GM19239 (cell line): ENCODE results near the gene BRD3OS.
"Not testable (repeated sequence)": the region's sequence is repeated elsewhere in the genome, so short reads cannot be mapped to it uniquely, and the experiment has no call there.

ENCODE experiments used
- DNase-seq: peaks from one replicate; pipeline ENCODE4 v3.0.0; 2011; ENCODE audit warnings: low spot score; ENCODE audit not compliant: insufficient read length
- FAIRE-seq: peaks from 2 replicates; lab custom pipeline; 2011; peaks lifted over from hg19 to GRCh38; lab: Jason Lieb, UNC

The BRD3OS gene

DNA sequence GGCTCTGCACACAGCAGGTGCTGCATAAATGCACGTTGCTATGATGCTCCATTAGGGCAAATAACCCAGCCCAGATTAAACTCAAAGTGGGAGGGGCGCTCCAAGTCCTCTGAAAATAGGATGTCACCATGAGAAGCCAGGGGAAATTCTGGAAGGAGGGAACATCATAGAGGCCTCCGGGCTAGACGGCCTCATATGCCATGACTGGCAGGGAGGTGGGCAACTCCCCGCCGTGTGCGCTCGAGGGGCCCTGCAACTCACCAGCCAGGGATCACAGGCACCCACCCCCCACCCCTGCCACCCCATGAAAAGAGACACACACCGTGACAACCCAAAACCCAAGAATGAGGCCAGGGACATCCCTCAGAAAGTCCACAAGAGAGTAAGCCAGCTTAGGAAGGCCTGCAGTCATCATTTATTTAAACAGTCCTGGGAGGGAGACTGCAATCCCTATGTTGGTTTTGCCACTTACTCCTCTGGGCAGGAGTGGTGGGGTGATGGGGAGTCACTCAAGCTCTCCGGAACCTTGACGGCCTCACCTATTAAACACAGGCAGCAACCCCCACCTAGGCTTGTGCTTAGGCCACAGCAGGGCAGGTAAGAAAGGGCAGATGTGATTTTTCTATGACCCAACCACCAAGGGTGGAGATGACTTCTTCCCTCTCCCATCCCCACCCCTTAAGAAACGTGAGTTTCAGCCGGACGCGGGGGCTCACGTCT, 37.2 kb upstream of the BRD3OS start:
- FAIRE-seq: no peak
- no peak for DNase-seq

- not testable (repeated sequence) for FAIRE-seq, DNase-seq
These were observed 36.5 kb upstream of the BRD3OS start for GRCh38 chr9:133988771-133989170.

GRCh38 chr9:133989625-133990365, 35.5 kb upstream of the BRD3OS start:
- FAIRE-seq: no peak

DNA sequence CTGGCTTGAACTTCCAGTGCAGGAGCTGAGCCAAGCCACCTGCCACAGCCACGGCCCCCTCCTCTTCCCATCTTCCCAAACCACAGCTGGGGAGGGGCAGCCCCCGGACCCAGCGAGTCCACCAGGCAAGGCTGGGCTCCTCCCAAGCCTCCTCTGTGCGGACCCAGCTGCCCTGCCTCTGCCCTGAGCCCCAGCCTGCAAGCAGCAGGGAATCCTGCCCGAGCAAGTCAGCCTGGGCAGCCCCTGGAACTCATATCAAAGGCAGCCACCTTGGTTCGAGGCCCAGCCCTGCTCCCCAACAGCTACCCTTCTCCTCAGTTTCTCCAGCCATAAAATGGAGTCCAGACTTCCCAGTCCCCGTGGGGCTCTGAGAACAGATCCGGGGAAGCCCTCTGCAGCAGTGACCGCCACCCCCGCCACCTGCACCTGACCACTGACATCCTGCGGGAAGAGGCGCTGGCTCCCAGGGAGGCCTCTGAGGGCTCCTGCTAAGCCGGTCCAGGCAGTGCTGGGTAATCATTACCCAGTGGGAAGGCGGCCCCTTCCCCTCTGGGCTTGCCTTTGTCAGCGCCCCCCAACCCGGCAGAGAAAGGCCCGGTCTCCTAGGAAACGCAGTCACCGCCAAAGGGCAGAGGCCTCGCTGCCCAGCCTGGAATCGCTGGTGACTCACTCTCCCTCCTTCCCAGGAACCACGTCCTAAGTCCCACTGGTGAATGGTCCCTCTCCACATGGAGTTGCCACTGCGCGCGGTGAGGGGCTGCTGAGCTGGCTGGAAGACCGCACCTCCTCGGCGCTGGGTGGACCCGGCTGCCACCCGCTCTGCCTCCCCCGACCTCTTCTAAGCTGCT, 34.7 kb upstream of the BRD3OS start:
- no peak for FAIRE-seq

More at GRCh38 chr9:133989625-133990365, 35.5 kb upstream of the BRD3OS start:
- DNase-seq: no peak

GRCh38 chr9:133991214-133991921, 33.9 kb upstream of the BRD3OS start:
- DNase-seq (no peak), FAIRE-seq (no peak)

More for the DNA sequence above, 34.7 kb upstream of the BRD3OS start:
- no peak for DNase-seq

DNA sequence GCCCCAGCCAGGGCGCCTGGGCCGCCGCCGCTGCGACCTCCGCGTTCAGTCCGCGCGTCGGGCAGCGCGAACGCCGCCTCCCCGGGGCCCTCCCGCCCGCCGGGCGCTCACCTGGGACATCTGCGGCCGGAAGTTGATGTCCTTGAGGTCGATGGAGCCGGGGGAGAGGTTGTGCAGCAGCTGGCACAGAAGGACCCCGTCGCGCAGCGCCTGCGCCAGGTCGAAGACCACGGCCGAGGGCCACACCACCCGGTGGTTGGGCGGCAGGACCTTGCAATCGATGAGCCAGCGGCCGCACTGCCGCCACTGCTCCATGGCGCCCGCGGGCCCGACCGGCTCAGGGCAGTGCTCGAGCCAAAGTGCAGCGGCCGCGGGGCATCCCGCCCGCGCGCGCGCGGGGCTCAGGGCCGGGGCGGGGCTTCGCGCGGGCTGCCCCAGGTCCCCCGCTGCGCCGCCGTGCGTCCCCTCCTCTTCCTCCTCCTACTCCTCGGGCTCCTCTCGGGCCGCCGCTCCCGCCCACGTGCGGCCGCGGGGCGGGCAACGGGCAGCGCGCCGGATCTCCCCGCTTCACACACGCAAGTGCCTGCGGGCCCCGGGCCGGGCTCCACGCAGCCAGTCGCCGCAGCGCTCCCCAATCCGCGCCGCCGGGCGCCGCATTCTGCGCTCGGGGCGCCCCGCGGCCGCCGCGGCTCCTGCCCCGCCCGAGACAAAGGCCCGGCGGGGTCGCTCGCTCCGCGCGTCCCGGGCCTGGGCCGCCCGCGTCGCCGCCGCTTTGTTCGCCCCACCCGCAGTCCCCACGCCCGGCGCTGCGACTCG, 33.1 kb upstream of the BRD3OS start, which contains the start of gene VAV2:
VAV2 (minus strand) TSS at position 361 of the 816 bp plus-strand sequence; CDS start at position 315, 46 bp downstream.
- FAIRE-seq: peak; percentile 71
- DNase-seq: peak; percentile 83

DNA sequence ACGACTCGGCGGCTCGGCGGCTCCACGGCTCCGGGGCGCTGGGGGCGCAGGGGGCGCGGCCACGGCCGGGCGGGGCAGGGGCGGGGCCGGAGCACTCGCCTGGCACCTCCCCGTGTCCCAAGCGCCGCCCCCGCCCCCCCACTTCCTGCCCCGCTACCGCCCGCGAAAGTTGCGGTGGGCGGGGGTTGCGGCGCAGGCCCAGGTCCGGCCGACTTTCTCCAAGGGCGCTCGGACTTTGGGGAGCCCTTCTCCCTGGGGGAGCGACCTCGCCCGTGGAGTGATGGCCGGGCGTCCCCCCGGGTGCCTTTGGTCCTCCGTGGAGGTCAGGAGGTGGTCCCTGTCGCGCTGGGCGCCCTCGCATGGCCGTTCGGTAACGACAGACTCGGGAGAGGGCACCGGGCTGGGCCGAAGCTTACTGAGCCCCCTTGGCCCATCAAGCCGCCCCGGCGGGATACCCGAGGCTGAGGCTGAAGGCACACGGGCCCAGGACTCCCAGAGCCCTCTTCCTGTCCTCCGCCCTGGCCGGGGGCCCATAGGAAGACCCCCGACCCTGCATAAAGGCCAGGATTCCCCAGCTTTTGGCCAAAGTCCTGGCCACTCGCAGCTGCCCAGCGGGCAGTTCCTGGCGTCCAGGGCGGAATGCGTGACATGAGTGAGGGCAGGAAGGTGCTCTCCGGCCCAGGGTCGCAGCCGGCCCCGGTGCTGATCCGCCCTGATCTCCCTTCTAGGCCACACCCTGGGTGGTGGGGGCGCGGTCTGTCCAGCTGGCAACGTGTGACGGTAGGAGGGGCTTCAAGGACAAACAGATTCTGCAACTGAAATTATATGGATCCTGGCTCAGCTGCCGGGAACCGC, 32.3 kb upstream of the BRD3OS start:
- FAIRE-seq: peak; percentile 70
- DNase-seq: peak; percentile 74

- FAIRE-seq (no peak), DNase-seq (no peak)
These were observed 31.5 kb upstream of the BRD3OS start for GRCh38 chr9:133993635-133994253.

DNA sequence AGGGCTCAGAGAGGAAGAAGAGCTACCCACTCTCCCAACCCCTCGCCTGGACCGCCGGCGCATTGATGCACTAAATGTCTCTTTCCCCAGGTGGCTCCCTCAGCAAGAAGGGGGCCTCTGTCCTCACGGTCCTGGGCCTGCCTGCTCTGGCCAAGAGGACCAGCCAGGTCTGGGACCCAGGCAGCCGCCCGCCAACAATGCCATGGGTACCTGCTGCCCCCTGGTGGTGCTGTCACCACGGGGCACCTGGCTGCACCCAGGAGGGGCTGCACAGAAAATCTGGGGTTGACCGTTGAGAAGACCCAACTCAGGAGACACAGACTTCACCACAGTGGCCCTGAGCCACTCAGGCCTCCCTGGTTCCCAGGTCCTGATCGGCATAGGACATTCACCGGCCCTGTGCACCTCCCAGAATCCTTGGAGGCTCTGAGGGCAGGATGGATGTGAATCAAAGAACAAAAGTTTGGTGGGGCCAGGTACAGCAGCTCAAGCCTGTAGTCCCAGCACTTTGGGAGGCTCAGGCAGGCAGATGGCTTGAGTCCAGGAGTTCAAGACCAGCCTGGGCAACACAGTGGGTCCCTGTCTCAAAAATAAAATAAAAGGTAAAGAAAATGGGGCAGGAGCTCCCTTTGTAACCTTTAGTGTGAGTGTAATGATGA, 30.8 kb upstream of the BRD3OS start:
- FAIRE-seq: peak; percentile 90

DNA sequence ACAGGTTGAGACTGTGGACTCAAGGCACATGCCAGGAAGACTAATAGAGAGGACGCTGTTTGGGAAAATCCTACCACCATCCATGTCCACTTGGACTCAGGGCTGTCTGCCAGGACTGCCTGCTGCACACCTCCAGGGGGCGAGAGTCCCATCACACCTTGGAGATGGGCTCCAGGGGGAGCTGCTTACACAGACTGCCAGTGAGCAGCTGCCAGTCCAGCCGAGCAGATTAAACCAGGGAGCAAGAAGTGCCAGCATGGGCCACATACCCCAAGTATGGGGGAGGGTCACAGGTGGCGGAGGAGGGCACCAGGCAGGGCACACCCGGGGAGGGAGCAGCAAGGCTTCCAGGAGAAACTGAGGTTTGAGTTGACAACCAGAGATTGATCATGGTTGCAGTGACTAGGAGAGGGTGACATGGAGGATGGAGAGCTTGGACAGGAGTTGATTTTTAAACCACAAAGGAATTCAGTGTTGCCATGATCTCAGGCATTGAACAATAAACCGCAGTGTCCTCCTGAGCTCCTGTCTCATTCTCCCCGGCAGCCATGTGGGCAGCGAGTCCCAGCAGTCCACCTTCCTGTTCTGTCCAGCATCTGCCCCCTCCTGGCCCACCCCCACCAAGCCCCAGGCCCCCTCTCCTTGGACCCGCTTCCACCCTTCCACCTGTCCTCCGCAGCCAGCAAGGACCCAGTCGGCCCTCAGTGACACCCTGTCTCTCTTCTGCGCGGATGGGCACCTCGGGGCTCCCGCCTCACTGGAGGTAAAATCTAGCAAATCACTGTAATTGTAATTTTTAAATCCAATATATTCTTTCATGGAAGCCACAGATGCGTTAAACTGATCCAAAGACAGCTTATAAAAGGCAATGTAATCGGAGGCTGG, 30.0 kb upstream of the BRD3OS start:
- FAIRE-seq (no peak), DNase-seq (no peak)

More for the DNA sequence above, 30.8 kb upstream of the BRD3OS start:
- peak; percentile 88 for DNase-seq

DNA sequence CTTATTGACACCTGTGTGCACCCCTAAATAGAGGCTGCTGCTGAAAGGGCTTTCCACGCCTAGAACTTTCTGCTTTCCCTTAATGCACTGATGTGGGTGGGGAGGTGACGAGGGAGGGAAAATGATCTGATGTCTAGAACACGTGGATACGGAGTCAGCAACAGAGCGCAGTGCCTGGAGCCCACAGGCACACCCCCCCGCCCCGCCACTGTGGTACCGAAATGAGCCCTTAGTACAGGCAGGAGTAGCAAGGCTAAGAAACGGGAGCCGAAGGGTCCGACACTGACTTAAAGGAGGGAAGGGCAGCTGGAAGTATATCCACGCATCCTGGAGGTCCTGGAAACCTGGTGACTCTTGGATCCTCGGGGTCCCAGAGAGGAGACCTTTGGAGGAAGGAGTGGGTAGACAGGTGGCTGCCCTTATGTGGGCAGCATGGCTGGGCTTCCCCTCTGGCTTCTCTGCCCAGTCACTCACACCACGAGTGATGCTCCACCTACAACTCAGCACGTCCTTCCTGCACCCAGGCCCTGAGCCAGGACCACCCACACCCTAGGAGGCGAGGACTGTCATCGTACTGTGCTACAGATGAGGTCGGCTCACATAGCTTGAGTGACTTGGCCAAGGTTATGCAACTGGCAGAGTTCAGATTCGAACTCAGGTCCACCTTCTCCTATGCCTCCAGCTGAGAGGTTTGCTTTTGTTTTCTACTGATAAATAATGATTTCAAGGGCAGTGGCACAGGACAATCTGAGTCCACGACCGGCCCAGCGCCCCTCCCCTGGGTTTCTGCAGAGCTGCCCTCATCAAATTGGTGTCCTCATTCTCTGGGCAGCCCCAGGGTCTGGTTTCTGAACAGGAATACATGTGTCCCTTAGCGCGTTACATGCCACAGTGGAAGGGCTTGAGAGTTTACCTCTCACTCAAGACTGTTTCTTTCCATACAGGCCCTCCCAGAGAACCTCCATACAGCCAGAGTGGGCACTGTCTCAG, 28.5 kb upstream of the BRD3OS start:
- FAIRE-seq: no peak
- no peak for DNase-seq

DNA sequence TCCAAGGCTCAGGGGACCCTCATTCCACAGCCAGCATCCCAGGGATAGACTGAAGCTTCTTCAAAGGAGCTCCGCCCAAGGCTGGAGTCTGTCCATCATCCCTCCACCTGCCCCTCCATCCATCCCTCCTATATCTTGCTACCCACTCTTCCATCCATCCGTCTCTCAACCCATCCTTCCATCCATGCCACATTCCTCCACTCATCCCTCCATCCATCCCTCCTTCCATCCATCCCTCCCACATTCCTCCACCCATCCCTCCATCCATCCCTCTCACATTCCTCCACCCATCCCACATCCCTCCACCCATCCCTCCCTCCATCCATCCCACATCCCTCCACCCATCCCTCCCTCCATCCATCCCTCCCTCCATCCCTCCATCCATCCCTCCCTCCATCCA, 27.7 kb upstream of the BRD3OS start:
- no peak for FAIRE-seq
- no peak for DNase-seq

DNA sequence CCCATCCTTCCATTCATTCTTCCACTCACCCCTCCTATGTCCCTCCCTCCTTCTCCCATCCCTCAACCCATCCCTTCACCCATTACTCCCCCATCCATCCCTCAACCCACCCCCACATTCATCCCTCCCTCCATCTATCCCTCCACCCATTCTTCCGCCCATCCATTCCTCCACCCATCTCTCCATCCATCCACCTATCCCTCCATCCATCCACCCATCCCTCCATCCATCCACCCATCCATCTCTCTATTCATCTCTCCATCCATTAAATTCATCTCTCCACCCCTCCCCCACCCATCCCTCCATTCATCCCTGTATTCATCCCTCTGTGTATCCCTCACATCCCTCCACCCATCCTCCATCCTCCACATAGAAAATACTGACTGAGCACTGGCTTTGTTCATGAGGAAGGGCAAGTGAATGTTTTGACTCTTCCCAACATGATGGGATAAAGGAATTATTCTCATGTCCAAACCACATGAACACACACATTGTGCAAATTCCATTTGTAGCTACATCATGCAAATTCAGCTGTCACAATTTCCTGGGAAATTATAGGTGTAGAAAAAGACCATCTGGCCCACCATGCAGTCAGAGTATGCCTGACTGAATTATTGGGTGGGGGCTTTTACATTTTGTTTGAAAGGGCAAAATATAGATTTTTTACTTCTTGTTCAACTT, 26.2 kb upstream of the BRD3OS start:
- FAIRE-seq (no peak), DNase-seq (no peak)

DNA sequence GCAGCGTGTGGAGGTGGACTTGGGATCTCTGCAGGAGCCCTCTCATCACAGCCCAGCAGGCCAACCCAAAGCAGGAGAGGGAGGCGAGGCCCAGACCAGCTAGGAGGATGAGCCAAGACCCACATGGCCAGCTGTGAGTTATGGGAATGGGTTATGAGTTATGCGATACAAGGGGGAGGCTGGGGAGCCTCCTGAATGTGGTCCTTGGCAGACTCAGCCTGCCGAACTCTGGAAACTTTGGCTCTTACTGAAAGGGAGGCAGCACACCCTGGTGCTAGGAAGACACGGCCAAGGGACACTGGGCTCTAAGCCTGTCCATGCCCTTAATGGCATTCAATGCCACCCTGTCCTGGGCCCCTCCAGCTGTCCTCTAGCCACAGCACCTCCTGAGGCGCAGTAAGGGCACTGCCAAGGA, 25.4 kb upstream of the BRD3OS start:
- DNase-seq (no peak), FAIRE-seq (no peak)

- DNase-seq (no peak), FAIRE-seq (no peak)
These were observed 22.5 kb upstream of the BRD3OS start for GRCh38 chr9:134002796-134003195.
